Endothelial cell of umbilical vein (primary cell): Measurements from ENCODE around the gene CSMD2. TPM values are rescaled to one million over a fixed set of nuclear protein-coding genes. Genes with fewer than 3 reads are reported as not detected.

Experiments used
- BruUV-seq: library from RNA; stranded (reverse); fragments of 400-500 nt; replicated peaks from 2 replicates; lab custom pipeline; 2021; lab: Mats Ljungman, UMichigan
- CTCF ChIA-PET: fragments of 300-600, 350-600 bp; sonication (Branson Sonifier 250); formaldehyde crosslinking; loops from one replicate; lab custom pipeline; 2021; ENCODE audit warnings: antibody characterized with exemption, inconsistent platforms; lab: Charles Lee
- POLR2A ChIA-PET: fragments of 300-600, 350-600 bp; sonication (Branson Sonifier 250); formaldehyde crosslinking; loops from one replicate; lab custom pipeline; 2021; ENCODE audit warnings: antibody characterized with exemption, inconsistent platforms; lab: Charles Lee
- DNase-seq: peaks from one replicate; pipeline ENCODE4 v3.0.0-alpha.2; 2011; ENCODE audit warnings: low read depth, low spot score
- FAIRE-seq: peaks from 2 replicates; lab custom pipeline; 2011; peaks lifted over from hg19 to GRCh38; lab: Jason Lieb, UNC
- H2AFZ ChIP-seq: 2 replicates; pipeline ENCODE4 v1.6.0; 2012; ENCODE audit warnings: low read depth, low read length, control low read depth, inconsistent platforms
- H3K27ac ChIP-seq: 2 replicates; pipeline ENCODE4 v1.5.1; 2011; ENCODE audit warnings: low read depth, mild to moderate bottlenecking, control low read depth, low read length, moderate library complexity; ENCODE audit not compliant: insufficient read depth
- H3K27me3 ChIP-seq, 2 experiments: 2 replicates each; pipeline versions ENCODE4 v1.6.0 to v1.6.1; 2011; ENCODE audit warnings: low read length in 2 of 2, mixed read lengths in 1 of 2; ENCODE audit not compliant: control insufficient read depth in 2 of 2, insufficient read depth in 2 of 2
- H3K36me3 ChIP-seq, 2 experiments: 2 replicates in 1 of 2; 3 replicates in 1 of 2; pipeline ENCODE4 v1.5.1; 2011; ENCODE audit warnings: low read length in 2 of 2, mild to moderate bottlenecking in 1 of 2, moderate library complexity in 1 of 2; ENCODE audit not compliant: control insufficient read depth in 2 of 2, insufficient read depth in 2 of 2; ENCODE audit errors: extremely low read depth in 1 of 2
- H3K4me1 ChIP-seq: 3 replicates; pipeline ENCODE4 v1.5.1; 2011; ENCODE audit warnings: mild to moderate bottlenecking, low read length; ENCODE audit not compliant: control insufficient read depth, insufficient read depth; ENCODE audit errors: extremely low read depth
- H3K4me2 ChIP-seq: 2 replicates; pipeline ENCODE4 v1.6.1; 2011; ENCODE audit warnings: low read length, control low read depth, mixed read lengths; ENCODE audit not compliant: insufficient read depth
- H3K4me3 ChIP-seq, 3 experiments: fragments of 200-600 bp in 1 of 3; sonication (generic), shearing (Covaris generic) in 1 of 3; replicated peaks in 1 of 3; 2 replicates each; pipeline ENCODE4 v1.5.1; 2011 to 2016; ENCODE audit warnings: control low read depth in 3 of 3, low read length in 3 of 3, mild to moderate bottlenecking in 2 of 3, inconsistent platforms in 1 of 3, low read depth in 1 of 3, moderate library complexity in 1 of 3; ENCODE audit not compliant: insufficient read depth in 1 of 3
- H3K79me2 ChIP-seq: 2 replicates; pipeline ENCODE4 v1.6.0; 2012; ENCODE audit warnings: low read length, inconsistent platforms; ENCODE audit not compliant: control insufficient read depth, insufficient read depth
- H3K9ac ChIP-seq: replicated peaks from 2 replicates; pipeline ENCODE3; 2011; ENCODE audit warnings: low read length, control low read depth; ENCODE audit not compliant: insufficient read depth; ENCODE audit errors: extremely low read depth
- H3K9me1 ChIP-seq: replicated peaks from 3 replicates; pipeline ENCODE4 v1.6.0; 2011; ENCODE audit warnings: mild to moderate bottlenecking, low read length; ENCODE audit not compliant: control insufficient read depth, insufficient read depth; ENCODE audit errors: extremely low read depth
- H3K9me3 ChIP-seq: replicated peaks from 2 replicates; pipeline ENCODE4 v1.5.1; 2012; ENCODE audit warnings: low read length, inconsistent platforms; ENCODE audit not compliant: control insufficient read depth, insufficient read depth
- H4K20me1 ChIP-seq: replicated peaks from 2 replicates; pipeline ENCODE3; 2011; ENCODE audit warnings: mild to moderate bottlenecking, low read length; ENCODE audit not compliant: control insufficient read depth, insufficient read depth; ENCODE audit errors: extremely low read depth
- EZH2 ChIP-seq: IDR thresholded peaks from 2 replicates; pipeline ENCODE4 v1.6.1; 2012; ENCODE audit warnings: borderline replicate concordance, low read depth, mild to moderate bottlenecking, moderate library complexity, low read length, inconsistent platforms; ENCODE audit not compliant: severe bottlenecking
- JUN ChIP-seq: IDR thresholded peaks from 2 replicates; pipeline ENCODE4 v1.6.1; 2011; ENCODE audit warnings: borderline replicate concordance, low read depth; ENCODE audit not compliant: insufficient read length, insufficient read depth
- MYC ChIP-seq: IDR thresholded peaks from one replicate; pipeline ENCODE4 v1.6.1; 2011; ENCODE audit warnings: mild to moderate bottlenecking, low read depth, low read length
- POLR2A ChIP-seq: IDR thresholded peaks from 2 replicates; pipeline ENCODE4 v1.6.1; 2012; ENCODE audit warnings: low read depth, mild to moderate bottlenecking, control low read depth, low read length
- POLR2AphosphoS5 ChIP-seq: IDR thresholded peaks from 2 replicates; pipeline ENCODE4 v1.6.1; 2012; ENCODE audit warnings: low read depth, mild to moderate bottlenecking, control low read depth, low read length, moderate library complexity; ENCODE audit not compliant: insufficient read depth
- dilution Hi-C: fragments of 300-500 bp; cut with MboI; formaldehyde crosslinking; loops from one replicate; pipeline ENCODE4 v1.15.0; 2019; ENCODE audit warnings: low sequenced_read_pairs; ENCODE audit not compliant: extremely low pct_ligation_motif_present
- intact Hi-C: fragments of 100-400 bp; cut with micrococcal nuclease; formaldehyde crosslinking; loops from one replicate; pipeline ENCODE4 v1.10.0; 2022
- polyA plus RNA-seq, 4 experiments: library from polyadenylated mRNA; depleted of rRNA in 3 of 4; stranded (reverse) in 3 of 4; unstranded in 1 of 4; fragments of >200 nt; gene quantifications; 2 replicates each; pipeline versions ENCODE4 v1.2.1 to v1.2.3, GENCODE V29; 2011 to 2012; ENCODE audit warnings: missing spikeins in 1 of 4
- total RNA-seq: library from RNA; stranded (reverse); gene quantifications from 2 replicates; pipeline ENCODE4 v1.2.3, GENCODE V29; 2021
- TF ChIP-seq, protein P1 (sequence below), 2 donors: IDR thresholded peaks; 1 replicate in 1 of 2; 2 replicates in 1 of 2; pipeline ENCODE4 v1.5.1; 2011; ENCODE audit warnings: low read length in 2 of 2, mild to moderate bottlenecking in 2 of 2, moderate library complexity in 2 of 2, control low read depth in 1 of 2, inconsistent platforms in 1 of 2, low read depth in 1 of 2; ENCODE audit not compliant: insufficient read depth in 1 of 2; ENCODE audit errors: extremely low read depth in 1 of 2

CSMD2 gene
- total and polyA plus RNA-seq, 2 donors (not counting 3 experiments of a cell fraction or from before 2014, with no cell fraction given): under 0.01 TPM; not detected in 1

DNA sequence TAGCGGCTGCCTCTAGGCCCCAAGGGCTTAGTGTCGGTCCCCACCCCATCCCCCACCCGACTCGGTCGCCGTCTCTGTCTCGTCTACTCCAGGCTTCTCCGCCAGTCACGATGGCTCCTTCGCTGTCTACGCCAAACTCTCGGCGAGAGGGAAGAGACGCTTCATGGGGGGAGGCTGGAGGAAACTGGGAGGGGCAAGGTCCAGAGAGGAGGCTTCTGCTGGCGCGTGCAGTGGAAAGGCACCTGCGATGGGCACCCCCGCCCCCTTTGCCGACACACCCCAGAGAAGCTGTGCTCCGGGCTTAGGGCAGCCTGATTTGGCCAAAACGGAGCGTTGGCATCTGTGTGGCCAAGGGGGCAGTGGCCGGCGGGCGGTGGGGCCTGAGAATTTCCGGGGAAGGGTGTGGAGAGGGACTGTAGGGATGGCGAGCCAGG, 1.2 kb upstream of the CSMD2 start:
- dilution Hi-C loops: no loop called here
- no TSS peak for BruUV-seq
- Histone ChIP-seq H3K4me1 (peaks cover 5% of the 10 kb centered on the region), H3K9me3 (no peaks in the 10 kb centered on the region), H3K27ac (no peak overlapping the region), H3K9me1 (no peaks in the 10 kb centered on the region), H4K20me1 (no peaks in the 10 kb centered on the region), H3K79me2 (no peaks in the 10 kb centered on the region), H2AFZ (no peak overlapping the region), H3K9ac (no peak overlapping the region), H3K4me3 (no peak overlapping the region), H3K36me3 (no peaks in the 10 kb centered on the region), H3K4me2 (no peak overlapping the region), H3K27me3 (peaks cover 29 to 31% of the 10 kb centered on the region in 2 experiments)
- POLR2A ChIA-PET: no interaction called here
- DNase-seq: no peak
- TF ChIP-seq JUN (no peak), POLR2A (no peak), MYC (no peak)
- TF ChIP-seq, protein P1, sequence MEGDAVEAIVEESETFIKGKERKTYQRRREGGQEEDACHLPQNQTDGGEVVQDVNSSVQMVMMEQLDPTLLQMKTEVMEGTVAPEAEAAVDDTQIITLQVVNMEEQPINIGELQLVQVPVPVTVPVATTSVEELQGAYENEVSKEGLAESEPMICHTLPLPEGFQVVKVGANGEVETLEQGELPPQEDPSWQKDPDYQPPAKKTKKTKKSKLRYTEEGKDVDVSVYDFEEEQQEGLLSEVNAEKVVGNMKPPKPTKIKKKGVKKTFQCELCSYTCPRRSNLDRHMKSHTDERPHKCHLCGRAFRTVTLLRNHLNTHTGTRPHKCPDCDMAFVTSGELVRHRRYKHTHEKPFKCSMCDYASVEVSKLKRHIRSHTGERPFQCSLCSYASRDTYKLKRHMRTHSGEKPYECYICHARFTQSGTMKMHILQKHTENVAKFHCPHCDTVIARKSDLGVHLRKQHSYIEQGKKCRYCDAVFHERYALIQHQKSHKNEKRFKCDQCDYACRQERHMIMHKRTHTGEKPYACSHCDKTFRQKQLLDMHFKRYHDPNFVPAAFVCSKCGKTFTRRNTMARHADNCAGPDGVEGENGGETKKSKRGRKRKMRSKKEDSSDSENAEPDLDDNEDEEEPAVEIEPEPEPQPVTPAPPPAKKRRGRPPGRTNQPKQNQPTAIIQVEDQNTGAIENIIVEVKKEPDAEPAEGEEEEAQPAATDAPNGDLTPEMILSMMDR (IDR thresholded peaks at IDR 0.05; ENCODE audit: extremely low read depth in 1 of 2, insufficient read depth in 1 of 2, low read depth in 1 of 2, low read length in 2 of 2): no peak
- intact Hi-C loops: no loop called here
- no peak for FAIRE-seq
- CTCF ChIA-PET: no interaction called here

DNA sequence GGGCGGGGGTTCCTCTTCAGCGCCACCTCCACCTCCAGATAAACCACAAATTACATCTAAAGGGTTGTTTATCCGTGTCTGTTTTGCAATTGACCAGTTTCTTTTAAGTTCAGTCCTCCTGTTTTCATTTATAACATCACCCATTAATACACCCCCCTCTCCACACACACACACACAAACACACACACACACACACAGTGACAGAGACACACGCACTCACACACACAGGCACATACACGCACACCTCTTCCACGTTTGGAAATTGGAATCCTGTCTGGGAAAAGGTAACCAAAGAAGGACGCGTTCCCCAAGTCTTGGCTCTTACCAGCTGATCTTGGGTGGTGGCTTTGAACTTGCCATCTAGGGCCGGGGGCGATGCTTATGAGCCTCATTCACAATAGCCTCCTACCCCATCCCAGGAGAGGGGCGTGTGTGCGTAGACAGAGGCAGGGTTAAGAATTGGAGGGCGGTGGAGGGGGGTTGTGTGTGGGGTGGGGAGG, 442 bp upstream of the CSMD2 start:
- Histone ChIP-seq H3K79me2 (no peaks in the 10 kb centered on the region), H3K9me1 (no peaks in the 10 kb centered on the region), H3K27me3 (peaks cover 29 to 31% of the 10 kb centered on the region in 2 experiments), H4K20me1 (no peaks in the 10 kb centered on the region), H3K9ac (no peak overlapping the region), H2AFZ (no peak overlapping the region), H3K27ac (no peak overlapping the region), H3K4me3 (no peak overlapping the region), H3K4me1 (peaks cover 5% of the 10 kb centered on the region), H3K36me3 (no peaks in the 10 kb centered on the region), H3K4me2 (no peak overlapping the region), H3K9me3 (no peaks in the 10 kb centered on the region)
- intact Hi-C loops: no loop called here
- ChIA-PET CTCF (interaction anchor here (1.0 kb wide), 1 partner anchor 533 kb away, joined by 3 read pairs; no protein-coding TSS in a partner anchor), POLR2A (no interaction called here)
- no TSS peak for BruUV-seq
- TF ChIP-seq EZH2: peak; percentile 19
- TF ChIP-seq POLR2AphosphoS5: no peak
- DNase-seq (no peak), FAIRE-seq (no peak)
- dilution Hi-C loops: no loop called here
